K562 (cell line): ENCODE measurements around the gene APLNR. TPM values are rescaled to one million over a fixed set of nuclear protein-coding genes. Genes with fewer than 3 reads are reported as not detected.

Experiments used
- ARHGAP35 ChIP-seq: fragments of 450-650 bp; IDR thresholded peaks from 2 replicates; pipeline ENCODE4 v1.6.1; 2018; ENCODE audit not compliant: partially characterized antibody
- CTCF ChIP-seq, 3 experiments: IDR thresholded peaks in 2 of 3; conservative IDR thresholded peaks in 1 of 3; 2 replicates each; pipeline ENCODE4 v1.5.1; 2011 to 2012; ENCODE audit warnings: low read length in 3 of 3, mild to moderate bottlenecking in 3 of 3, control low read depth in 2 of 3, improper control_type of control experiment in 1 of 3, inconsistent platforms in 1 of 3, low read depth in 1 of 3, mixed read lengths in 1 of 3, moderate library complexity in 1 of 3; ENCODE audit not compliant: insufficient read depth in 2 of 3
- DEAF1 ChIP-seq: fragments of 450-650 bp; formaldehyde crosslinking; IDR thresholded peaks from 2 replicates; pipeline ENCODE4 v1.4.0; 2020; ENCODE audit warnings: mild to moderate bottlenecking, moderate library complexity
- ELF1 ChIP-seq: fragments of 200-800 bp; sonication (Bioruptor generic); IDR thresholded peaks from 2 replicates; pipeline ENCODE4 v1.6.1; 2016; ENCODE audit warnings: missing genetic modification characterization, missing compliant biosample characterization
- HNRNPLL ChIP-seq: fragments of 200-400 bp; formaldehyde crosslinking; IDR thresholded peaks from 2 replicates; pipeline ENCODE4 v1.6.1; 2017; ENCODE audit warnings: low read length, low read depth, mild to moderate bottlenecking; ENCODE audit not compliant: poor library complexity, severe bottlenecking
- JUND ChIP-seq, 2 experiments: IDR thresholded peaks; 2 replicates in 1 of 2; 3 replicates in 1 of 2; pipeline ENCODE4 v1.6.1; 2011; ENCODE audit warnings: borderline replicate concordance in 2 of 2, low read depth in 2 of 2, low read length in 2 of 2, improper control_type of control experiment in 1 of 2, missing biosample characterization in 1 of 2, missing genetic modification characterization in 1 of 2, missing genetic modification reagents in 1 of 2
- MTA1 ChIP-seq: fragments of 450-650 bp; IDR thresholded peaks from 2 replicates; pipeline ENCODE4 v1.6.1; 2017; ENCODE audit warnings: borderline replicate concordance
- NCOA2 ChIP-seq, 2 experiments: fragments of 450-650 bp; IDR thresholded peaks; 2 replicates each; pipeline ENCODE4 v1.6.1; 2018; ENCODE audit warnings: mild to moderate bottlenecking in 2 of 2, moderate library complexity in 1 of 2; ENCODE audit not compliant: partially characterized antibody in 2 of 2
- PHTF2 ChIP-seq: fragments of 250-450 bp; sonication (Bioruptor Pico); IDR thresholded peaks from 2 replicates; pipeline ENCODE4 v1.5.0; 2021; ENCODE audit warnings: mild to moderate bottlenecking
- REST ChIP-seq, 2 experiments: fragments of 450-650 bp; formaldehyde crosslinking in 1 of 2; IDR thresholded peaks; 2 replicates each; pipeline versions ENCODE4 v1.4.0 to v1.6.1; 2014 to 2020; ENCODE audit warnings: mild to moderate bottlenecking in 2 of 2, borderline replicate concordance in 1 of 2, low read depth in 1 of 2
- SREBF2 ChIP-seq: sonication (generic); formaldehyde crosslinking; IDR thresholded peaks from 2 replicates; pipeline ENCODE4 v1.4.0; 2020; ENCODE audit warnings: mild to moderate bottlenecking, missing genetic modification reagents
- ZNF134 ChIP-seq: fragments of 250-450 bp; sonication (Bioruptor Pico); conservative IDR thresholded peaks from 2 replicates; pipeline ENCODE4 v1.4.0; 2020
- ZNF232 ChIP-seq: sonication (generic); formaldehyde crosslinking; IDR thresholded peaks from 2 replicates; pipeline ENCODE4 v1.8.0; 2022; ENCODE audit warnings: mild to moderate bottlenecking, missing genetic modification reagents
- ZNF263 ChIP-seq: sonication (generic); formaldehyde crosslinking; IDR thresholded peaks from 2 replicates; pipeline ENCODE4 v1.8.0; 2022; ENCODE audit warnings: mild to moderate bottlenecking, missing genetic modification reagents, borderline replicate concordance
- ZNF311 ChIP-seq: fragments of 250-450 bp; sonication (Bioruptor Pico); IDR thresholded peaks from 2 replicates; pipeline ENCODE4 v1.4.0; 2020; ENCODE audit warnings: mild to moderate bottlenecking, moderate library complexity
- ZNF316 ChIP-seq: fragments of 450-650 bp; IDR thresholded peaks from 2 replicates; pipeline ENCODE4 v1.6.1; 2016
- polyA plus RNA-seq, 8 experiments: library from polyadenylated mRNA; depleted of rRNA in 4 of 8; stranded (reverse) in 5 of 8; unstranded in 3 of 8; fragments of >200 nt; fragmentation: Nextera tagmentation in 2 of 8; fragmentation: Illumina TruSeq in 1 of 8; extraction: Ambion mirVana in 2 of 8; extraction: Trizol in 1 of 8; gene quantifications; 2 replicates each; pipeline versions ENCODE4 v1.2.1 to v1.2.3, GENCODE V29; 2011 to 2014; ENCODE audit warnings: inconsistent platforms in 1 of 8, missing spikeins in 1 of 8
- total RNA-seq, 7 experiments: library from RNA; depleted of rRNA in 6 of 7; stranded (reverse); fragments of >200 nt in 6 of 7; fragmentation: Illumina TruSeq in 2 of 7; extraction: Trizol in 2 of 7; gene quantifications; 2 replicates each; pipeline versions ENCODE4 v1.2.1 to v1.2.3, GENCODE V29; 2011 to 2021; ENCODE audit warnings: low replicate concordance in 1 of 7

The APLNR gene
- total and polyA plus RNA-seq, 9 of the 15 experiments (the other 6 are each of a cell fraction or from before 2014, with no cell fraction given) = 0.15 to 2.0 (median 0.65) TPM

- peak; percentile 94 for TF ChIP-seq REST (IDR thresholded peaks at IDR 0.05; ENCODE audit: borderline replicate concordance)
- no peak for TF ChIP-seq REST (CRISPR knock-in tag; IDR thresholded peaks at IDR 0.05; ENCODE audit: low read depth)
- no peak for TF ChIP-seq ZNF134
- TF ChIP-seq HNRNPLL = no peak
- no peak for TF ChIP-seq ZNF311
- no peak for TF ChIP-seq ZNF232 (CRISPR knock-in tag)
- TF ChIP-seq MTA1 = no peak
- TF ChIP-seq NCOA2 (IDR thresholded peaks at IDR 0.05; ENCODE audit: partially characterized antibody in 2 of 2) = no peak
- TF ChIP-seq PHTF2 (CRISPR knock-in tag) = no peak
- TF ChIP-seq SREBF2 (CRISPR knock-in tag) = no peak
- peak; percentile 84 for TF ChIP-seq DEAF1 (CRISPR knock-in tag)
- TF ChIP-seq ELF1 (tag) = no peak
- TF ChIP-seq JUND (IDR thresholded peaks at IDR 0.05; ENCODE audit: borderline replicate concordance, low read depth, low read length) = no peak
- TF ChIP-seq JUND (tag; IDR thresholded peaks at IDR 0.05; ENCODE audit: borderline replicate concordance, low read depth, low read length) = peak; percentile 13; the same call in 1 of the 3 replicates
- no peak for TF ChIP-seq ZNF316
- no peak for TF ChIP-seq ARHGAP35
- peak; percentile 83 to 91 (median 87) for TF ChIP-seq CTCF (IDR thresholded peaks at IDR 0.05 in 2 of 3, conservative IDR thresholded peaks at IDR 0.05 in 1 of 3; ENCODE audit: insufficient read depth in 2 of 3, low read depth in 1 of 3, low read length in 3 of 3)
- TF ChIP-seq ZNF263 = no peak
These were observed 11.8 kb upstream of the APLNR start (continued) for GRCh38 chr11:57248780-57249383.
